HG03175 (cell line): ENCODE data around the gene SREK1.
"Not testable (repeated sequence)": the region's sequence is repeated elsewhere in the genome, so short reads cannot be mapped to it uniquely, and the experiment has no call there.

Experiments
- ATAC-seq: cut with Tn5 transposase; IDR thresholded peaks from one replicate; pipeline ENCODE4 v1.9.1; 2021; ENCODE audit warnings: mild to moderate bottlenecking, moderate library complexity; ENCODE audit not compliant: unreplicated experiment

Gene SREK1

DNA sequence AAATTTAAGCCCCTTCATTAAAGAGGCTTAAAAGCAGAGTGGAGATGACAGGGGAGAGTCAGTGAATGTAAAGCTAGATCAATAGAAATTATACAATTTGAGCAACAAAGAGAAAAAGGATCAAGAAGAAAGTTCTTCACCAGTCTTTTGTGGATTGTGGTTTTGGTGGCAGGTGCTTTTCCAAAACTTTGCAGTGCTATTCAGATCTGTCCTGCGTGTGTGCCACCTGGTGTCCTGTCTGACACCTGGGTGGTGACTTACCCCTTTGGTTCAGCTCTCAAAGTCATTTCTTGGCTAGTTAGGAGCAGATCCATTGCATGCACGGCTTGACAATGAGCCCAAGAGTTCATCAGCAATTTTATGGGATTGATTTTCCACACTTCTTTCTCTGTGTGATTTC lies 69.4 kb downstream of the SREK1 start:
- ATAC-seq = no peak

DNA sequence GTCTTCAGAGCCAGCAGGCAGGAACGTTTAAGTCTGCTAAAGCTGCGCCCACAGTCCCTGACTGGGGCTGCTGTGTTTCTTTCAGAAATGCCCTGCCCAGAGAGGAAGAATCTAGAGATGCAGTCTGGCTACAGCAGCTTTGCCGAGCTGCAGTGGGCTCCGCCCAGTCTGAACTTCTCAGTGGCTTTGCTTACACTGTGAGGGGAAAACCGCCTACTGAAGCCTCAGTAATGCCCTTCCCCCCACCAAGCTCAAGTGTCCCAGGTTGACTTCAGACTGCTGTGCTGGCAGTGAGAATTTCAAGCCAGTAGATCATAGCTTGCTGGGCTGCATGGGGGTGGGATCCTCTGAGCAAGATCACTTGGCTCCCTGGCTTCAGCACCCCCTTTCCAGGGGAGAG lies 78.4 kb downstream of the SREK1 start:
- no peak for ATAC-seq

- not testable (repeated sequence) for ATAC-seq
Observed at GRCh38 chr5:66222896-66223295, 78.8 kb downstream of the SREK1 start.

- ATAC-seq = no peak
Observed at GRCh38 chr5:66223637-66224036, 79.5 kb downstream of the SREK1 start.

DNA sequence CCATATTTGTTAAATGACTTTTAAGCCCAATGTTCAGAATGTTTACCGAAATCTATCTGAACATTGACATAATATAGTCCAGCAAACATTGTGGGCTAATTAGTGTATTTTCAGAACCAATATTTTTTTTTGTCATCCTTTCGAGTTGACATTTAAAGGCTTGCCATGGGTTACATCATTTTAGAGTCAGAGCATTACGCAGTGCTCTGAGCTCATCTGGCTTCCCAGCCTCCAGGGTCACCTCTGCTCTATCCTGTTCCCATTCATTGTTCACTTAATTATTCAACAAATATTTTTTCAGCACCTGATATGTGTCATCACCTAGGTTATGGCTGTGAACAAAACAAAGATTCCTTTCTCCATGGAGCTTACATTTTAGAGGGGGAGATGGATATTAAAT lies 80.2 kb downstream of the SREK1 start:
- no peak for ATAC-seq

DNA sequence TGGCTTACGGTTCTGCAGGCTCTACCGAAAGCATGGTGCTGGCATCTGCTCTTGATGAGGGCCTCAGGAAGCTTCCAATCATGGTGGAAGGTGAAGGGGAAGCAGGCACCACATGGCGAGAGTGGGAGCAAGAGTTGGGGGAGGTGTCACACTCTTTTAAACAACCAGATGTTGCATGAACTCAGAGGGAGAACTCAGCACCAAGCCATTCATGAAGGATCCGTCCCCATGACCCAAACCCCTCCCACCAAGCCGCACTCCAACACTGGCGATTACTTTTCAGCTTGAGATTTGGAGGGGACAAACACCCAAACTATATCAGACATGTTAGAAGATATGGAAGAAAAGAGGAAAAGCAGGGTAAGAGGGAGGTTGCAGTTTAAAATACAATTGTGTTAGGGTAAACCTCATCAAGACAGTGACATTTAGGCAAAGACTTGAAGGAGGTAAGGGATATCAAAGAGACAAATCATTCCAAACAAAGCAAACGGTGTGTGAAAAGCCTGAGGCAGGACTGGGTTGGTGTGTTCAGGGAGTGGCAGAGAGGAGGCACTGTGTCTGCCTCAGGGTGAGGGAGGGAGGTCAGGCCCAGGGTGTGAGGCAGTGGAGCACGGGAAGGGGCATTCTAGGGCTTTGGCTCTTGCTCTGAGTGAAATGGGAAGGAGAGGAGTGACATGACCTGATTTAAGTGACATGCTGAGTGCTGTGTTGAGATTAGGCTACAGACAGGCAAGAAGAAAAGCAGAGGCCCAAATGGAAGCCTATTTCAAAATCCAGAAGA lies 80.9 kb downstream of the SREK1 start:
- no peak for ATAC-seq

GRCh38 chr5:66230551-66230950 lies 86.5 kb downstream of the SREK1 start:
- ATAC-seq = no peak

DNA sequence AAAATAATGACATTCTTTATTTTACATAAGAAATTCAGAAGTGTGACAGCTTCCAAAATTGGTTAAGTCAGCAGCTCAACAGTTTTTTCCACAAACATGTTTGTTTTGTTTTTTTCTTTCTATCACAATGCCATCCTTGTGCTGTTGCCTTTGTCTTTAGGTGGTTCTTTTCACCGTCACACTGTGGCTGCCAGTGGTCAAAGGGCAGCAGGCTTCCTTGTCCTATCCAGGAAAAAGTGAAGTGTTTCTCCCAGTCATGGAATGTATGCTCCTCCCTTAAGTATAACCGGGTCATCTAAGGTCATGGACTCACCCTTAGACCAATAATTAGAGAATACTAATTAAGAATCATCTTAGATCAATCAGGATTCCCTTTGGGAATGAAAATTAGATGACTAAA lies 87.4 kb downstream of the SREK1 start:
- no peak for ATAC-seq

GRCh38 chr5:66232275-66232674 lies 88.2 kb downstream of the SREK1 start:
- ATAC-seq = no peak

- no peak for ATAC-seq
Observed at GRCh38 chr5:66232706-66233445, 88.8 kb downstream of the SREK1 start.
